Measurements from ENCODE around the gene SAP30L.

The SAP30L gene, protein sequence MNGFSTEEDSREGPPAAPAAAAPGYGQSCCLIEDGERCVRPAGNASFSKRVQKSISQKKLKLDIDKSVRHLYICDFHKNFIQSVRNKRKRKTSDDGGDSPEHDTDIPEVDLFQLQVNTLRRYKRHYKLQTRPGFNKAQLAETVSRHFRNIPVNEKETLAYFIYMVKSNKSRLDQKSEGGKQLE

DNA sequence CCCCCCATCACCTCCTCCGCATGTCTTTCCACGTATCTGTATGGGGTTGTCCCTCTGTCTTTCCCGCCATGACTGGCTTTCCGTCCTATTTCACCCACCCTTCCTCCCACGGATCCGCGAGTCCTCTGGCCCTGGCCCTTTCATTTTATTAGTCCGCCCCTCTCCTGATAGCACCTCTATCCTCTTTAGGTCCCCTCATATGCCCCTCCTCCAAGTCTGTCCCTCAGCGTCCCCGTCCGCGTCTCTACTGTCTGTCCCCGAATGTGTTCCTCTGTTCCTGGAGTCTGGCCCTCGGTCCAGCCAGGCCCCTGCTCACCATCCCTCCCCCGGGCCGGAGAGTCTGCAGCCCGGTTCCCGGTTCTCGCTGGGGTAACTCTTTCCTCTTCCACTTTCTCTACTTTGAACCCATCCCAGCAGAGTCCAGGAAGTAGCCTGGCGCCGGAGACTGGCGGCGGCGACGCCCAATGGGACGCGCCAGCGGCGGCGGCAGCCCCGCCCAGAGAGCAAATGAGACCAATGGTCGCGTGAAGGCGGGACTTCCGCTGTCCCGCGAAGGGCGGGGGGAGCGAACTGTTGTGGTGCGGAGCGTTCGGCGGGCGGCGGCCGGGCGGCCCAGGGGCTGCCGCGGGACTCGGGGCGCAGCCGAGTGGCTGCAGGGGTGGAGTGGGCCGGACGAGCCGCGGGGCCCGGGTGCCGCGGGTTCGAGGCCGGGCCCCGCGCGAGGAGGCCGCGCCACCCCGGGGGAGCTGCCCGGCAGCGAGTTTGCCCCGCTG is at the start of gene SAP30L:
SAP30L (plus strand) TSS at position 576 of the 773 bp plus-strand sequence. CDS start 608 bp downstream, outside the sequence.
- peak; percentile 92 for DNase-seq

GRCh38 chr5:154396128-154396527 is 49.7 kb upstream of the SAP30L start:
- DNase-seq, result no peak

GRCh38 chr5:154397652-154398406 is 48.0 kb upstream of the SAP30L start:
- DNase-seq, result no peak

GRCh38 chr5:154400678-154401077 is 45.1 kb upstream of the SAP30L start:
- DNase-seq, result no peak

DNA sequence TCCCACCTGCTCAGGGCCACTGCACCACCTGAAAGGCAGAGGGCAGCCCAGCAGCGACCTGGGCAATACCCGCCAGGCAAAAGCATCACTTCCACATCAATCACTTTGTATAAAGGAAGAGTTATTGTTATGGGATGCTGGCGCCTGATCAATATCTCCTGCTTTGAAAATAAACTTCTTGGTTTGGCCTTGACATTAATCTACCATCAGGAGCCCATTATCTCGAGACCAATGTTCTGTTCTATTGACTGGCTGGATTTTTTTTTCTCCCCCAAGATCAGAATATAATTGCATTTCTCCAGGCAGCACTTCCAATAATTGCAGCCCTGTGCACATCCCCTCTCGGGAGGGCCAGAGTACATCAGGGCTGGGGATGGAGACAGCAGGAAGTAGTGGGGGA is 44.4 kb upstream of the SAP30L start:
- DNase-seq, result no peak

DNA sequence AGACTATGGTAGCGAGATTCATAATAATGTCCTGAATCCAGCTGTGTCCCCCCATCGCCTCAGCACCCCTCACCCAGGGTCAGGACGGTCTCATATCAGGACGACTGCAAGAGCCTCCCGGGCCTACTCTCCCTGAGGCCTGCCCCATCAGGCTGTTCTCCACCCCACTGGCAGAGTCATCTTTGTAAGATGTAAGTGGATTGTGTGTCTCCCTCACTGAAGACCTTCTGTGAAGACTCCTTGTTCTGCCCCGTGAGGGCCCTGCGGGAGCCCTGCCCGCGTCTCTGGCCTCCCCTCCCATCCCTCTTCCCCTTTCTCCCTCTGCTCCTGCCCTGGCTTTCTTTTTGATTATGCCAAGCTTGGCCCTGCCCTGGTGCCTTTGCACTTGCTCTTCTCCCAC is 43.9 kb upstream of the SAP30L start:
- DNase-seq, result no peak

DNA sequence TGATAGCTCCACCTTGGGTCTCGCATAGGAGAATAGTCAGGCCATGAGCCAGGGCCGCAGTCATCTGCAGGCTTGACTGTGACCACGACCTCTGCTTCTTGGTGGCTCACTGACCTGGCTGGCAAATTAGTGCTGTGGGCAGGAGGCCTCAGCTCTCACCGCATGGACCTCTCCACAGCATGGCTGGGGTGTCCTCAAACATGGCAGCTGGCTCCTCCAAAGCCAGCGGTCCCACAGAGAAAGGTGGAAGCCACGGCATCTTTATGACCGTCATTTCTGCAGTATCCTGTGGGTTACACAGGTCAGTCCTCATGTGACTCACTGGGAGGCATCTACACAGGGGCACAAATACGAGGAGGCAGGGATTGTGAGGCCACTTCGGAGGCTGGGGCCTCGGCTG is 43.2 kb upstream of the SAP30L start:
- DNase-seq, result no peak

DNA sequence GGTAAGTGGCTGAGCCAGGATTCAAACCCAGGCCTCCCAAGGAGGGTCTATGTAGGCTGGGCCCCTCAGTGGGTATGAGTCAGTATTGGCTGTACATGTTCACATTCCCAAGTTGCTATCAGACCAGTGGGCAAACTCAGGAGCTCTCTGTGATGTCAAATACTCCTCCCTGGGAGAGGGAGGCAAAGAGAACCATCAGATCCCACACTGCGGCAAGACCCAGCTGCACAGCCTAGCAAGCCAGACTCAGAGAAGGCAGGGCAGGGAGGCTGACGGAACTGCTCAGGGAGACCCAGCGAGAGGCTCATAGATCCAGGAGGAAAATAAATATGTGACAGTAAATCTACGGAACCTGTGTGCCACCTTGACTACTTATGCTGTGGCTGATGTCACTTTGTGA is 42.6 kb upstream of the SAP30L start:
- DNase-seq, result no peak

GRCh38 chr5:154403776-154404387 is 41.9 kb upstream of the SAP30L start:
- no peak for DNase-seq

GRCh38 chr5:154405078-154405792 is 40.6 kb upstream of the SAP30L start:
- DNase-seq, result peak; percentile 75

DNA sequence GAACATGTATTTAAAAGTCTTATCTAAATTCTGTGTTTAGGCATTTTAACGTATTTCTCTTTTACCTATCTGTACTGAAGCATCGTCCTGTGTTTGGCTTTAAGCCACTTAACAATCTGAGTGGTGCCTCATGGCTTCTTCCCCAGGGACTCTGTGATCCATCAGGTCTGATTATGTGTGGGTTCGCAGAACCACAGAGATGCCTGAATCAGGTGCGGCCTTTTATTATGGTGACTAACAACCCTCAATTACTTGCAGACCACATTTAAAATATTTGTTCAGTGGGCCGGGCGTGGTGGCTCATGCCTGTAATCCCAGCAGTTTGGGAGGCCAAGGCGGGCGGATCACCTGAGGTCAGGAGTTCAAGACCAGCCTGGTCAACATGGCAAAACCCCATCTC is 39.6 kb upstream of the SAP30L start:
- DNase-seq, result no peak

DNA sequence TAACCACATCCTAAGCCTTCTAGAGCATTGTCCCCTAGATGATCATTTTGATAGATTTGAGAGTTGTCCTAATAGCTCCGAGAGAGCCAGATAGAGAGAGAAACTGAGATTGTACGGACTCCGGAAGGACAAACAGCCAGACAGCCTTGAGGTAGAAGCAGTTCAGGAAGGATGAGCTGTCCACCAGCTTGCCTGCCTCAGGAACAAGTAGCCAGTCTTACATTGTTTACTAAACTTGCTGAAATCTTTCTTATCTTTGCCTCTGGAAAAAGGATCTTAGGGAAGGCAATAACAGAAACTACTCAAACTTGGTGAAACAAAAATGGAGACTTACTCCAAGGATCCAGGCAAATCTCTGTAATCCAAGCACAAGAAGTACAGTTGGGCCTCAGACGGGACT is 39.0 kb upstream of the SAP30L start:
- DNase-seq, result no peak

DNA sequence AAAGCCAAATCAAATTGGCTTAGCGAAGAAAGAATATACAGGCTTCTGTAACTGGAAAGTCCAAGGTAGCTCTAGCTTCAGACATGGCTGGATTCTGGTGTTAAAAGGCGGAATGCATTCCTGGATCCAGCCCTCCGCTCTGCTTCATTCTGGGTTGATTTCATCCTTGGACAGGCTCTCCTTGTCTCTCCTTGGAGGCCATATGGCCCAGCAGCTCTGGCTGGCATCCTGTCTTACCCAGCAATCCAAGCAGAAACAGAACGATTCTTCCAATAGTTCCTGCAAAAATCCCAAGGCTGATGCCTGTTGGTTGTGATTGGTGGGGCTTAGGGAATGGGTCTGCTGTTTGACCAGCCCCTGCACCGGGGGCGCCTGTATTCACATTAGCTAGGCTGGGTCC is 37.0 kb upstream of the SAP30L start:
- DNase-seq, result no peak

DNA sequence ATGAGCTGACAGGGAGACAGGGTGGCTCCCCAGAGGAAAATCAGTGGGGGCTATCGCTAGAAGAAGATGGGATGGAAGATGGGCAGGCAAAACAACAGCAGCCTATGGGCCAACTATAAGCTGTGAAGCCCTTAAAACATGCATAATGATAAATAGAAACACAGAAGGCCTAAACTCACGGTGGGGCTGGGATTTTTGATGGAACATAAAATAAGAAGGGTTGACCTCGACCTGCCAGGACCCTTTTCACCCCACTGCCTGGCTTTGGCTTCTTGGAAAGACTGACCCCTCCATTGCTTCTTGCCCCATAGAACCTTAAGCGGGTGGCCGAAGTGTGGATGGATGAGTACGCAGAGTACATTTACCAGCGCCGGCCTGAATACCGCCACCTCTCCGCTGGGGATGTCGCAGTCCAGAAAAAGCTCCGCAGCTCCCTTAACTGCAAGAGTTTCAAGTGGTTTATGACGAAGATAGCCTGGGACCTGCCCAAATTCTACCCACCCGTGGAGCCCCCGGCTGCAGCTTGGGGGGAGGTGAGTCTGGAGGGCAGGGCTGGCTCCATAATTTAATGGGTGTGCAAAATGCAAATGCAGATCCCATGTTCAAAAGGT is 36.5 kb upstream of the SAP30L start:
- DNase-seq, result no peak

DNA sequence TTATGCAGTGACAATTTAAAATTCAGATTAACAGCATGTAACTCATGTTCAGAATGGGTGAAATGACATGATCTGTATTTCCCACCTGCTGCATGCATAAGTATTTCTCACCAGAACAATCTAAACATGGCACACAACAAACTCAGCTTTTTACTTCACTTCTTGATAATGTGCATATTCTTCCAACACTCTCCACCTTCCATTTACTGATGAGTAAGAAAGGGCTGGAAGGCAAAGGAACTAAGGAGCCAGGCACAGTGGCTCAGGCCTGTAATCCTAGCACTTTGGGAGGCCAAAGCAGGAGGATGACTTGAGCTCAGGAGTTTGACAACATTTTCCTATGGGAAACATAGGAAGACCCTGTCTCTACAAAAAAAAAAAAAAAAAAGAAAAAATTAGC is 35.8 kb upstream of the SAP30L start:
- no peak for DNase-seq

DNA sequence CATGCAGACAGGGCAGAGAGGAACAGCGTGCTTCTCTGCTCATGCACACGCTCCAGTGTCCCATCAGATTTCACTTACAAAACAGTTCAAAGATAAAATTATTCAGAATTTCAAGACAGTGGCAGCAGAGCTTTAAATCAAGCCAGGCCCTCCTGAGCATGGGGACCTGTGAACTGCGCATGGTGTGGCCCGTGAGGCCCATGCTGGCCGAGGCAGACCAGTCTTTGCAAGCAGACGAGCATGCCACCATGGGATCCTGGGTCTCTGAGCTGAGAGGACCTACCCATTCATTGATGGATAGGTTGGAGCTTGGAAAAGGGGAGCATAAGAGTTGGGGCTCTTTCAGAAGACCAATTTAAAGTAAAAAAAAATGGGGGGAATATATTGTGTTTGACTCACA is 35.0 kb upstream of the SAP30L start:
- DNase-seq, result no peak

- DNase-seq, result no peak
Observed at GRCh38 chr5:154411338-154411737, 34.5 kb upstream of the SAP30L start.

- no peak for DNase-seq
Observed at GRCh38 chr5:154412316-154412715, 33.5 kb upstream of the SAP30L start.

DNA sequence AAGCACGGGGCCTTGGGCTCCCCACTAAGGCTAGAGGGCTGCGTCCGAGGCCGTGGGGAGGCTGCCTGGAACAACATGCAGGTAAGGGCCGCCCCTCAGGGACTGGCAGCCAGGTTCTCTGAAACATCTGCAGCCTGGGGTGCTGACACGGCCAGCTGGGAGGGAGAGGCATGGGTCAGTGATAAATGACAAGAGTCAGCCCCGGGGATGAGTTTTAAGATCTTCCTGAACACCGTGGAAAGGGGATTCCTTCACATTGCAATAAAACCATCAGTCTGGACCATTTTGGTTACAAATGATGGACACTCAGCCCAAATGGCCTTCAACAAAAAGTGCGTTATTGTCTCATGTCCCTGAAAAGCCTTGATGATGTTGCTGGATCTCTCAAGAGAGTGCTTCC is 32.9 kb upstream of the SAP30L start:
- DNase-seq, result no peak

- no peak for DNase-seq
Observed at GRCh38 chr5:154415114-154415513, 30.7 kb upstream of the SAP30L start.

DNA sequence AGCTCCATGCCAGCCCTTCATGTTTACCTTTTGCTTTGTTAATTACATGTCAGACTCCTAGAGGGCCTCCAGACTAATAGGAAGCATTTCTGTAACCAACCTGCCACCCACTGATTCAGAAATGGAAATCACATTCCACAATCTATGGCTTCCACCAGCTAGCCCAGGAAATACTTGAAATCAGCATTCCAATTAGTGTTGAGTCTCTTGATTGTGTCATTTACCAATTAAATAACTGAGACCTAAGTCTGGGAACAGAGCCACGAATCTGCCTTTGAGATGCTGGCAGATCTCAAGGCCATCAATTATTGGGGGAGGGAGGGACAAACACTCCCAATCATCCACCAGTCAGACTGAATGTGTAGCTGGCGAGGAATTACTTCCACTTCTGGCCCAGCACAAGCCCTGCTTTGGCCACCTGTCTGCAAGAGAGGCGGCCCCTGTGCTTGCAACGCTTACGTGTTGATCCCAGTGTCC is 27.4 kb upstream of the SAP30L start:
- no peak for DNase-seq

GRCh38 chr5:154419236-154419635 is 26.6 kb upstream of the SAP30L start:
- DNase-seq, result no peak
